Neural crest cell (in vitro differentiated cells): Measurements from ENCODE around the gene LMO2. TPM values are rescaled to one million over a fixed set of nuclear protein-coding genes. Genes with fewer than 3 reads are reported as not detected.

Experiments used
- DNase-seq: peaks from one replicate; pipeline ENCODE4 v3.0.0; 2021; ENCODE audit warnings: low read depth, mixed read lengths, low spot score
- H3K27ac Mint-ChIP-seq: one replicate; pipeline ENCODE4 v1.8.0; 2021; ENCODE audit warnings: mild to moderate bottlenecking, mixed read lengths; ENCODE audit not compliant: unreplicated experiment
- H3K27me3 Mint-ChIP-seq: 2 replicates; pipeline ENCODE4 v1.8.0; 2021; ENCODE audit warnings: low read depth, mild to moderate bottlenecking, mixed read lengths
- H3K36me3 Mint-ChIP-seq: 2 replicates; pipeline ENCODE4 v1.8.0; 2021; ENCODE audit warnings: low read depth, mild to moderate bottlenecking, mixed read lengths
- H3K4me1 Mint-ChIP-seq: 2 replicates; pipeline ENCODE4 v1.8.0; 2021; ENCODE audit warnings: mixed read lengths
- H3K4me3 Mint-ChIP-seq: one replicate; pipeline ENCODE4 v1.8.0; 2021; ENCODE audit warnings: mild to moderate bottlenecking, mixed read lengths
- H3K9me3 Mint-ChIP-seq: 2 replicates; pipeline ENCODE4 v1.8.0; 2021; ENCODE audit warnings: mixed read lengths
- CTCF ChIP-seq: fragments of 200-600 bp; sonication (generic); conservative IDR thresholded peaks from 2 replicates; pipeline ENCODE4 v1.5.0; 2021; ENCODE audit warnings: antibody characterized with exemption, mild to moderate bottlenecking
- total RNA-seq: library from RNA; stranded (reverse); gene quantifications from 2 replicates; pipeline ENCODE4 v1.2.1, GENCODE V29; 2021

LMO2 gene
- total RNA-seq, 1 donor from 2014 or later = 0.49 TPM

DNA sequence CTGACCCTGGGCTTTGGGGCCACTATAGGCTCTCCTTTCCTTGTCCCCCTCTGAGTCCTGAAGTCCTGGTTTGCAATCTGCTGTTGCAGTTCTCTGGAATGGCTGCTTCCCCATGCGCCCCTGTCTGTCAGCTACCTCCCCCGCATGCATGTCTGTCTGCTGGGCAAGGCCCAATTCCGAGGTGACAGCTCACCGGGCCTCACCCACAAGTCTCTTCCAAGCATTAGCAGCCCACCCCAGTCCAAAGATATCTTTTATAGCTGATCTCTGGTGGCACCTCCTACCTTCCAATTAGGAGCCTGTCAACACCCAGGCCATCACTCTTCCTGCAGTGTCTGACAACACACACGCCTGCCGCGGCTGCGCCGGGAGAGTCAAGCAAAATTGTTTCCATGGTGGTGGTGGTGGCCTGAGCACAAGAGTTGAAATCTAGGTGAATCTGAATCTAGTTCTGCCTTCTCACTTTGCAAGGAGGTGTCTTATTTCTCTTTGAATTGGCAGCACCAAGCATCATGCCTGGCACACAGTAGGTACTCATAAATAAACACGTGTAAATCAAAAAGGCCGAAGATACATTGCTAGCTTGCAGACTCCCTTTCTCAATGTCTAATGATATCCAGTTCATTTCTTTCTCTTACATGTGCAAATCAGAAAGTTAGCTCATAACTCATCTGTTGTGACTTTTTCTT is 1.2 kb upstream of the LMO2 start:
- no peak for DNase-seq
- Mint-ChIP-seq H3K4me1 (peaks cover 30% of the 10 kb centered on the region), H3K4me3 (no peak overlapping the region), H3K9me3 (no peaks in the 10 kb centered on the region), H3K27me3 (no peaks in the 10 kb centered on the region), H3K36me3 (no peaks in the 10 kb centered on the region), H3K27ac (no peak overlapping the region)
- no peak for TF ChIP-seq CTCF

DNA sequence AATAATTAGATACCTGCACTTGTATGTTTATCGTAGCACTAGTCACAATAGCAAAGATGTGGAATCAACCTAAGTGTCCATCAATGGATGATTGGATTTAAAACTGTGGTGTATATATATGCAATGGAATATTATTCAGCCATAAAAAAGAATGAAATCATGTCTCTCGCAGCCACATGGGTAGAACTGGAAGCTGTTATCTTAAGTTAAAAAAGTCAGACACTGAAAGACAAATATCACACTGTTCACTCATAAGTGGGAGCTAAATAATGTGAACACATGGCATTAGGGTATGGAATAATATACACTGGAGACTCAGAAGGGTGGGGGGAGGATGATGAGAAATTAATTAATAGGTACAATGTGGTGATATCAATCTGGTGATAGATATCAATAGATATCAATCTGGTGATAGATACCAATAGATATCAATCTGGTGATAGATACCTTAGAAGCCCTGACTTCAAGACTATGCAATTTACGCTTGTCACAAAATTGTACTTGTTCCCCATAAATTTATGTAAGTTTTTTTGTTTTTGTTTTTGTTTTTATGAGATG is 2.0 kb downstream of the LMO2 start:
- Mint-ChIP-seq H3K4me3 (no peak overlapping the region), H3K27me3 (peaks cover 4% of the 10 kb centered on the region), H3K36me3 (no peaks in the 10 kb centered on the region), H3K27ac (no peak overlapping the region), H3K9me3 (peaks cover 3% of the 10 kb centered on the region), H3K4me1 (peaks cover 28% of the 10 kb centered on the region)
- no peak for DNase-seq
- no peak for TF ChIP-seq CTCF

- peaks cover 3% of the 10 kb centered on the region for H3K9me3 Mint-ChIP-seq
- no peak overlapping the region for H3K27ac Mint-ChIP-seq
- peaks cover 4% of the 10 kb centered on the region for H3K27me3 Mint-ChIP-seq
- H3K4me3 Mint-ChIP-seq = no peak overlapping the region
- no peak for TF ChIP-seq CTCF
- no peaks in the 10 kb centered on the region for H3K36me3 Mint-ChIP-seq
- DNase-seq = no peak
- H3K4me1 Mint-ChIP-seq = peaks cover 28% of the 10 kb centered on the region
Observed at GRCh38 chr11:33889296-33889695, 2.6 kb downstream of the LMO2 start.

DNA sequence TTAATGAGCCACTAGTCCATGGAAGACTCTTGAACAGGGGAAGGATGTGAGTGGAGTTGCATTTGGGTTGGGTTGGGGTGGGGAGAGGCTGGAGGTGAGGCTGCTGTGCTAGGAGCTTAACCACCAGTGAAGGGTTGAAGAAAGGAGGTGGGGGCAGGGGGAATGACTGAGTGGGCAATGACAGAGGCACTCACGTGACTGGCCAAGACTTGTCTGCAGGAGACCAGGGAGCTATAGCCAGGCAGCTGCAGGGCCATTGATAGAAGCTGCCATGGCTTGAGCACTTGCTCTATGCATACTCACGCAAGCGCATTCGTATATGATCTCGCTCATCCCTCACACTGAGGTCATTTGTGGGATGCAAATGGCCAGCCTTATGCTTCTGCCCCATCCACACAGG is 4.0 kb downstream of the LMO2 start:
- Mint-ChIP-seq H3K36me3 (no peaks in the 10 kb centered on the region), H3K27me3 (peaks cover 17% of the 10 kb centered on the region), H3K4me1 (peaks cover 24% of the 10 kb centered on the region), H3K4me3 (no peak overlapping the region), H3K27ac (no peak overlapping the region), H3K9me3 (peaks cover 3% of the 10 kb centered on the region)
- TF ChIP-seq CTCF = no peak
- DNase-seq = no peak

DNA sequence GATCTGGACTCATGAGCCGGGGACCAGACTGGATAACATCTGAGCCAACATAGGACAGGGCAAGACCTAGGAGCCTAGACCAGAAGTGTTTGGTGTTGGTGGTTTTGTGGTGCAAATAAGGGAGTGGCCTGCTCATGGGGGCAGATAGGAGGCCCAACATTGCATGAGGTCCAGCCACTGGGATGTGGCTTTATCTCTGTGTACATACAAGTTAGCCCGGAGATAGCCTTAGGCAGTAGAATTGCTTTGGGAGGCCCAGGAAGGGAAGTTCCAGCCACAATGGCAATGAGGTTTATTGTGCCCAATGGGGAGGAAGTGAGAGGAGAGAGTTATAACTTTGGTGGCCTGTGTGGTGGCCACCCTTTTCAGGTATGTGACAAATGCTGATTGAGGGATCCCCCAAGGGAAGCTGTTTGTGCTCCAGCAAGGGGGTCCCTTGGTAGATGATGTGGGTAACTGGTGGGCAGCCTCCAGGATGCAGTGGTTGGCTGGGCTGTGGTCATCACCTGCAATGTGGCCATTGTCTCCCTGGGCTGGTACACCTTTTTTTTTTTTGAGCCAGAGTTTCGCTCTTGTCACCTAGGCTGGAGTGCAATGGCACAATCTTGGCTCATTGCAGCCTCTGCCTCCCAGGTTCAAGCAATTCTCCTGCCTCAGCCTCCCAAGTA is 6.4 kb downstream of the LMO2 start:
- Mint-ChIP-seq H3K9me3 (peaks cover 3% of the 10 kb centered on the region), H3K4me3 (no peak overlapping the region), H3K36me3 (no peaks in the 10 kb centered on the region), H3K4me1 (peaks cover 3% of the 10 kb centered on the region), H3K27ac (no peak overlapping the region), H3K27me3 (peaks cover 39% of the 10 kb centered on the region)
- DNase-seq = no peak
- TF ChIP-seq CTCF = no peak
